MM.1S (cell line): Measurements from ENCODE around the gene TMEFF1.

Experiments used
- DNase-seq: peaks from one replicate; pipeline ENCODE4 v3.0.0-alpha.2; 2015
- H2AFZ ChIP-seq: fragments of 300-600 bp; sonication (generic); 2 replicates; pipeline ENCODE4 v1.6.0; 2016; ENCODE audit warnings: antibody characterized with exemption, low read length
- H3F3A ChIP-seq: fragments of 300-600 bp; sonication (generic); 2 replicates; pipeline ENCODE4 v1.6.1; 2016; ENCODE audit warnings: mild to moderate bottlenecking, antibody characterized with exemption, low read length, moderate library complexity, mixed read lengths; ENCODE audit not compliant: insufficient read depth
- H3K27ac ChIP-seq: fragments of 300-600 bp; sonication (generic); 2 replicates; pipeline ENCODE4 v1.5.1; 2016; ENCODE audit warnings: mild to moderate bottlenecking, low read length
- H3K27me3 ChIP-seq: fragments of 300-600 bp; sonication (generic); replicated peaks from 2 replicates; pipeline ENCODE4 v1.6.0; 2016; ENCODE audit warnings: low read length; ENCODE audit not compliant: insufficient read depth
- H3K36me3 ChIP-seq: fragments of 300-600 bp; sonication (generic); replicated peaks from 2 replicates; pipeline ENCODE4 v1.6.1; 2016; ENCODE audit warnings: mild to moderate bottlenecking, low read length, mixed read lengths; ENCODE audit not compliant: insufficient read depth
- H3K4me1 ChIP-seq: fragments of 300-600 bp; sonication (generic); 2 replicates; pipeline ENCODE4 v1.6.1; 2016; ENCODE audit warnings: low read length, mixed read lengths
- H3K4me2 ChIP-seq: fragments of 300-600 bp; sonication (generic); 2 replicates; pipeline ENCODE4 v1.6.0; 2016; ENCODE audit warnings: low read depth, low read length
- H3K4me3 ChIP-seq: fragments of 300-600 bp; sonication (generic); 2 replicates; pipeline ENCODE4 v1.5.1; 2016; ENCODE audit warnings: low read length, mixed read lengths
- H3K79me2 ChIP-seq: fragments of 300-600 bp; sonication (generic); 2 replicates; pipeline ENCODE4 v1.6.1; 2016; ENCODE audit warnings: mixed run types, low read length, mixed read lengths
- H3K9ac ChIP-seq: fragments of 300-600 bp; sonication (generic); 2 replicates; pipeline ENCODE4 v1.6.1; 2016; ENCODE audit warnings: low read length, mixed read lengths
- H3K9me2 ChIP-seq: fragments of 300-600 bp; sonication (generic); replicated peaks from 2 replicates; pipeline ENCODE4 v1.6.1; 2016; ENCODE audit warnings: mild to moderate bottlenecking, low read length, mixed read lengths; ENCODE audit not compliant: insufficient read depth
- H3K9me3 ChIP-seq: fragments of 300-600 bp; sonication (generic); replicated peaks from 2 replicates; pipeline ENCODE4 v1.6.1; 2016; ENCODE audit warnings: mild to moderate bottlenecking, low read length, mixed read lengths; ENCODE audit not compliant: insufficient read depth
- H4K20me1 ChIP-seq: fragments of 300-600 bp; sonication (generic); 2 replicates; pipeline ENCODE4 v1.6.1; 2016; ENCODE audit warnings: mild to moderate bottlenecking, low read length, moderate library complexity, mixed read lengths; ENCODE audit not compliant: insufficient read depth
- EZH2 ChIP-seq: fragments of 300-600 bp; sonication (generic); optimal IDR thresholded peaks from 2 replicates; pipeline ENCODE3; 2017; ENCODE audit warnings: low read depth, mild to moderate bottlenecking, antibody characterized with exemption, low read length, mixed read lengths
- EZH2phosphoT487 ChIP-seq: fragments of 300-600 bp; sonication (generic); IDR thresholded peaks from 2 replicates; pipeline ENCODE4 v1.6.1; 2018; ENCODE audit warnings: antibody characterized with exemption, low read length
- TF ChIP-seq, protein P1 (sequence below): fragments of 300-600 bp; sonication (generic); IDR thresholded peaks from 2 replicates; pipeline ENCODE4 v1.5.1; 2016; ENCODE audit warnings: antibody characterized with exemption, low read length, mixed read lengths

The TMEFF1 gene, protein sequence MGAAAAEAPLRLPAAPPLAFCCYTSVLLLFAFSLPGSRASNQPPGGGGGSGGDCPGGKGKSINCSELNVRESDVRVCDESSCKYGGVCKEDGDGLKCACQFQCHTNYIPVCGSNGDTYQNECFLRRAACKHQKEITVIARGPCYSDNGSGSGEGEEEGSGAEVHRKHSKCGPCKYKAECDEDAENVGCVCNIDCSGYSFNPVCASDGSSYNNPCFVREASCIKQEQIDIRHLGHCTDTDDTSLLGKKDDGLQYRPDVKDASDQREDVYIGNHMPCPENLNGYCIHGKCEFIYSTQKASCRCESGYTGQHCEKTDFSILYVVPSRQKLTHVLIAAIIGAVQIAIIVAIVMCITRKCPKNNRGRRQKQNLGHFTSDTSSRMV

DNA sequence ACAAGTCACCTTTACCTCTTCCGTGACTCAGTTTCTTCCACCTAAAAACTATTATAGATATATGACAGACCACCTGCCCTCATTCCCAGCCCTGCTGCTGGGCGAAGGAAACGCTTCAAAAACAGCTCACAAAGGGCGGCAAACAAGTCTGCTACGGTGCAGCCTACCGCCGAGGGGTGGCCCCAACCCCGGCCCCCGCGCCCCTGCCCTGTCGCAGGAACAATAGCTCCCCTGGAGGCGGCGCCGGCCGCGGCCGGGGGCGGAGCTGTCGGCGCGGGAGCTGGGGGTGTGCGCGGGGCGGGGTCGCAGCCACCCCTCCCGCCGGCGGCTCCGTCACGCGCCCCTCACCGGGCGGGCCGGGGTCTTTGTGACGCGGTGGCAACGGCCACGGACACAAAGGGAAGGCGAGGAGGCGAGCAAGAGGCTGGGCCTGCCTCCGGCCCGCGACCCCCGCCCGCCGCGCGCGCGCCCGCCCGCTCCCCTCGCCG is at the start of gene TMEFF1:
TMEFF1 (plus strand) TSS at position 362 of the 488 bp plus-strand sequence. CDS start 396 bp downstream, outside the sequence.
- Histone ChIP-seq H3F3A (no peaks in the 10 kb centered on the region), H3K4me2 (peak within 1 kb of the TSS; percentile 82), H3K4me1 (peaks cover 6% of the 10 kb centered on the region; the same call in 1 of the 2 replicates), H3K27me3 (no peaks in the 10 kb centered on the region), H3K9ac (peak within 1 kb of the TSS; percentile 60), H4K20me1 (no peaks in the 10 kb centered on the region), H3K27ac (no peak within 1 kb of the TSS), H3K9me3 (no peaks in the 10 kb centered on the region), H3K36me3 (no peaks in the 10 kb centered on the region), H3K79me2 (peaks cover 17% of the 10 kb centered on the region; the same call in 1 of the 2 replicates), H3K4me3 (peak within 1 kb of the TSS; percentile 99), H3K9me2 (no peaks in the 10 kb centered on the region), H2AFZ (peak within 1 kb of the TSS; percentile 96)
- peak; percentile 76 for DNase-seq
- TF ChIP-seq EZH2 = no peak
- TF ChIP-seq EZH2phosphoT487 = no peak
- TF ChIP-seq, protein P1, sequence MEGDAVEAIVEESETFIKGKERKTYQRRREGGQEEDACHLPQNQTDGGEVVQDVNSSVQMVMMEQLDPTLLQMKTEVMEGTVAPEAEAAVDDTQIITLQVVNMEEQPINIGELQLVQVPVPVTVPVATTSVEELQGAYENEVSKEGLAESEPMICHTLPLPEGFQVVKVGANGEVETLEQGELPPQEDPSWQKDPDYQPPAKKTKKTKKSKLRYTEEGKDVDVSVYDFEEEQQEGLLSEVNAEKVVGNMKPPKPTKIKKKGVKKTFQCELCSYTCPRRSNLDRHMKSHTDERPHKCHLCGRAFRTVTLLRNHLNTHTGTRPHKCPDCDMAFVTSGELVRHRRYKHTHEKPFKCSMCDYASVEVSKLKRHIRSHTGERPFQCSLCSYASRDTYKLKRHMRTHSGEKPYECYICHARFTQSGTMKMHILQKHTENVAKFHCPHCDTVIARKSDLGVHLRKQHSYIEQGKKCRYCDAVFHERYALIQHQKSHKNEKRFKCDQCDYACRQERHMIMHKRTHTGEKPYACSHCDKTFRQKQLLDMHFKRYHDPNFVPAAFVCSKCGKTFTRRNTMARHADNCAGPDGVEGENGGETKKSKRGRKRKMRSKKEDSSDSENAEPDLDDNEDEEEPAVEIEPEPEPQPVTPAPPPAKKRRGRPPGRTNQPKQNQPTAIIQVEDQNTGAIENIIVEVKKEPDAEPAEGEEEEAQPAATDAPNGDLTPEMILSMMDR = peak; percentile 7; the same call in 1 of the 2 replicates

DNA sequence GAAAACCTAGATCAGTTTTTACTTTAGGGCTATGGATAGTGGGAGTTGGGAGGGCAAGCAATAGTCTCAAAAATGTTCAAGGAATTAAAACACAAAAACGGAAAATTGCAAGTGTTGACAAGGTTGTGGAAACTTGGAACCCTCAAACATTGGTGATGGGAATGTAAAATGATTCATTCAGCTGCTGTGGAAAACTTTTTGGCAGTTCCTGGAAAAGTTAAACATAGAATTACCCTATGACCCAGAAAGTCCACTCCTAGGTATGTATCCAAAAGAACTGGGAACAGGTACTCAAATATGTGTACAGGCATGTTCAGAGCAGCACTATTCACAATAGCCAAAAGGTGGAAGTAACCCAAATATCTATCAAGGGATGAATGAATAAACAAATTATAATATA is 47.2 kb upstream of the TMEFF1 start:
- Histone ChIP-seq H3K79me2 (peaks cover 28% of the 10 kb centered on the region), H3K4me1 (peaks cover 6% of the 10 kb centered on the region), H3K9me2 (no peaks in the 10 kb centered on the region), H4K20me1 (no peaks in the 10 kb centered on the region), H3K9ac (no peak overlapping the region), H3K36me3 (no peaks in the 10 kb centered on the region), H3F3A (peaks cover 6% of the 10 kb centered on the region; the same call in 1 of the 2 replicates), H3K4me3 (no peak overlapping the region), H2AFZ (no peak overlapping the region), H3K4me2 (no peak overlapping the region), H3K9me3 (no peaks in the 10 kb centered on the region), H3K27ac (no peak overlapping the region), H3K27me3 (no peaks in the 10 kb centered on the region)
- no peak for DNase-seq
- no peak for TF ChIP-seq EZH2
- no peak for TF ChIP-seq EZH2phosphoT487
- TF ChIP-seq, protein P1 = no peak

DNA sequence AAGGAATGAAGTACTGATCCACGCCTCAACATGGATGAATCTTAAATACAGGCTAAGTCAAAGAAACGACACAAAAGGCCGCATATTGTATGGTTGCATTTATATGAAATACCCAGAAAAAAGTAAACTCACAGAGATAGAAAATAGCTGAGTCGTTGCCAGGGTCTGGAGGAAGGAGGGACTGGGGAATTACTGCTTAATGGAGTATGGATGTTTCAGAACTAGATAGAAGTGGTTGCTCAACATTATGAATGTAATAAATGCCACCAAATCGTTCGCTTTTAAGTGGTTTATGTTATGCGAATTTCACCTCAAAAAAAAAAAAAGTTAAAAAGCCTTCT is 46.8 kb upstream of the TMEFF1 start:
- H4K20me1 ChIP-seq = no peaks in the 10 kb centered on the region
- peaks cover 6% of the 10 kb centered on the region for H3K4me1 ChIP-seq
- H3K27me3 ChIP-seq = no peaks in the 10 kb centered on the region
- no peaks in the 10 kb centered on the region for H3K36me3 ChIP-seq
- TF ChIP-seq, protein P1 = no peak
- TF ChIP-seq EZH2 = no peak
- TF ChIP-seq EZH2phosphoT487 = no peak
- H3K9me3 ChIP-seq = no peaks in the 10 kb centered on the region
- peak overlapping the region; percentile 52 for H3K4me3 ChIP-seq
- peaks cover 28% of the 10 kb centered on the region for H3K79me2 ChIP-seq
- H3K27ac ChIP-seq = no peak overlapping the region; the same call in 1 of the 2 replicates
- peak overlapping the region; percentile 68 for H3K4me2 ChIP-seq
- peak overlapping the region; percentile 84 for H2AFZ ChIP-seq
- no peak for DNase-seq
- H3F3A ChIP-seq = peaks cover 6% of the 10 kb centered on the region; the same call in 1 of the 2 replicates
- H3K9me2 ChIP-seq = no peaks in the 10 kb centered on the region
- H3K9ac ChIP-seq = peak overlapping the region; percentile 56; the same call in 1 of the 2 replicates
